Activated naive CD8-positive, alpha-beta T cell (primary cell): ENCODE data around the gene COL17A1.
A peak's percentile ranks its signal among the peaks of the same experiment; 100 is the strongest.

Experiments
- H3K27ac Mint-ChIP-seq: one replicate; pipeline ENCODE4 v1.8.0; 2021; ENCODE audit warnings: mixed read lengths
- H3K27me3 Mint-ChIP-seq: one replicate; pipeline ENCODE4 v1.8.0; 2021; ENCODE audit warnings: mixed read lengths
- H3K36me3 Mint-ChIP-seq: one replicate; pipeline ENCODE4 v1.8.0; 2021; ENCODE audit warnings: mixed read lengths
- H3K4me1 Mint-ChIP-seq: one replicate; pipeline ENCODE4 v1.8.0; 2021; ENCODE audit warnings: low read depth, mixed read lengths
- H3K4me3 Mint-ChIP-seq: one replicate; pipeline ENCODE4 v1.8.0; 2021; ENCODE audit warnings: mild to moderate bottlenecking, mixed read lengths
- H3K9me3 Mint-ChIP-seq: one replicate; pipeline ENCODE4 v1.8.0; 2021; ENCODE audit warnings: low read depth, mixed read lengths

Gene COL17A1

DNA sequence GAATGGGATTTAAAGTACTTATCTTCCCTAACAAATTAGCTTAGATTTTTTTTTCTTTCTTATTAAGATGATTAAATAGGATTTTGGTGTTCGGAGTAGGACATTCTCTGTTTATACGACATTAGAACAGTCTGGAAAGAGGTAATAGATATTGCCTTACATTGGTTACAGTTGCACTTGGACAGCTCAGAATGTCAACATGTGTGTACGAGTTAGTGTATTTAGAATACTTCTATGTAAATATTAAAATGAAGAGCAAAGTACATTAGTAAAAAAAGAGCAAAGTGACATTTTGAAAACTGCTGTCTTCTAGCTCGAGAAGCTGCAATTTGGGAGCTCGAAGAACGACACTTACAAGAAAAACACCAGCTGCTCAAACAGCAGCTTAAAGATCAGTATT, 67.2 kb downstream of the COL17A1 start:
- Mint-ChIP-seq H3K9me3 (no peaks in the 10 kb centered on the region), H3K27ac (no peak overlapping the region), H3K4me1 (peaks cover 6% of the 10 kb centered on the region), H3K36me3 (peaks cover 11% of the 10 kb centered on the region), H3K4me3 (no peak overlapping the region), H3K27me3 (no peaks in the 10 kb centered on the region)

DNA sequence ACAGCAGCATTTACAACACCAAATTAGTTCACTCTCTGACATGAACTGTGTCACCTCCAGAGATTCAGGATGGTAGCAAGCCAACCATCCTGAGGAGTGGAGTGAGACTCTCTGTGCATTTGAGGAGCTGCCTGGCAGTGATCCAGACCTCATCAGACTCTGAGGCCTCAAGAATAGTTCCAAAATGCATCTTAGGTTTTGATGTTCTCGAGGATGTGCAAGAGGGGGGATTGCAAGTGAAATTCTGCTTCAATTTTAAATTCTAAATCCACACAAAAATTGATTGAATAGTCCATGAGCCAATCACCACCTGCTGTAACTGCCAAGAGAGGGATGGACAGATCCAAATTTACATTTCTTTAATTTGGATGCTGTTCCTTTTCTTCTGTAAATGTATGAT, 69.0 kb downstream of the COL17A1 start:
- H3K4me1 Mint-ChIP-seq = peaks cover 4% of the 10 kb centered on the region
- no peaks in the 10 kb centered on the region for H3K27me3 Mint-ChIP-seq
- H3K9me3 Mint-ChIP-seq = no peaks in the 10 kb centered on the region
- no peak overlapping the region for H3K4me3 Mint-ChIP-seq
- H3K27ac Mint-ChIP-seq = no peak overlapping the region
- H3K36me3 Mint-ChIP-seq = peaks cover 4% of the 10 kb centered on the region

DNA sequence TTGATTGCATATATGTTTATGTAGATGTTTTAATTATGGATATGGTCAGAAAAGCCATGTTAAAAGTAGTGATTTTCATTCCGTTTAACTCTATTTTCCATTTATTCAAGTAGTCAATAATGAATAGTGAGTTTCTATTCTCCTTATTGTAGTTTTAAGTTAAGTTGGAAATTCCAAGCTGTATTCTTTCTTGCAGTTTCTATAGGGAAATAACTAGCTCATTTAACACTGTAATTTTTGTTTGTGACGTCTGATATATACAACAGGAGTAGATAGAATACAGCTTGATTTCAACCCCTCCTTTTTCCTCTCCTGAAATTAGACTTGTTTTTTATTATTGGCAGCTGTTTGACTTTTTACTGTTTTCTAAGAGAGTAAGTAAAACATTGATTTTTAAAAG, 71.5 kb downstream of the COL17A1 start:
- H3K4me3 Mint-ChIP-seq = no peak overlapping the region

DNA sequence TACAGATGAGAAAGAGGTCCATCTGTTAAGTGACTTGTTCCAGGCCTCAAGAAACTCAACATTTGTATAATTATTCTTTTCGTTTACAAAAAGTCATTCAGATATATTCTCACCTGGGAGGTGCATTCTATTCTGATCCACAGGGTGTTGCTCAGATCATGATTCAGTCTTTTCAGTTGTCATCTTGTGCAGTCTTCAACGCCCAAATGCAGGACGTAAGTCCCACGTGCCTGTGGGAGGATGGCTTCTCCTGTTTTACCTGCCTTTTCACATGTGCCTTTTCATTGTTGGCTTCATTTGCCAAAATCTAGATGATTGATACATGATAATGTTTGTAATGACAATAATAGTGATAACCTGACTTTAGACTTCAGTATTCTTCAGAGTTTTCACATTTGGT, 72.2 kb downstream of the COL17A1 start:
- Mint-ChIP-seq H3K27me3 (no peaks in the 10 kb centered on the region), H3K27ac (no peak overlapping the region), H3K9me3 (no peaks in the 10 kb centered on the region), H3K4me1 (no peaks in the 10 kb centered on the region), H3K4me3 (no peak overlapping the region), H3K36me3 (peaks cover 3% of the 10 kb centered on the region)

More for the DNA sequence above, 71.5 kb downstream of the COL17A1 start:
- Mint-ChIP-seq H3K27me3 (no peaks in the 10 kb centered on the region), H3K9me3 (no peaks in the 10 kb centered on the region), H3K27ac (no peak overlapping the region), H3K36me3 (peaks cover 3% of the 10 kb centered on the region), H3K4me1 (no peaks in the 10 kb centered on the region)

DNA sequence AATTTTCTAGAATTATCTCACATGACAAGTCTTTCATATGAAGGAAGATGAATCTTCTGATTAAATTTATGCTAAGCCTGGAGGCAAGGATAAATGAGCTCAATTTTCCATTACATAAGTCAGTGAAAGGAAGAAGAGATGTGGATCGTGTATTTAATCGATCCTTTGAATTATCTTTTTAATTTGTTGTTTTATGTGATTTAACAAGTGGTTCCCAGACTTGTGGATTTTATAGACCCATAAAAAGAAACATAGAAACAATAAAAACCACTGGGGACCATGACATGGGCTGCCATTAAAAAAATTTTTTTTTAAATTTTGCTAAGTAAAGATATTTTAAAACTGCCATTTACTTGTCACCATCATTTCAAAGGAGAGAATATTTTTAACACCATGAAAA, 73.8 kb downstream of the COL17A1 start:
- Mint-ChIP-seq H3K27me3 (no peaks in the 10 kb centered on the region), H3K36me3 (peaks cover 3% of the 10 kb centered on the region), H3K4me3 (no peak overlapping the region)

DNA sequence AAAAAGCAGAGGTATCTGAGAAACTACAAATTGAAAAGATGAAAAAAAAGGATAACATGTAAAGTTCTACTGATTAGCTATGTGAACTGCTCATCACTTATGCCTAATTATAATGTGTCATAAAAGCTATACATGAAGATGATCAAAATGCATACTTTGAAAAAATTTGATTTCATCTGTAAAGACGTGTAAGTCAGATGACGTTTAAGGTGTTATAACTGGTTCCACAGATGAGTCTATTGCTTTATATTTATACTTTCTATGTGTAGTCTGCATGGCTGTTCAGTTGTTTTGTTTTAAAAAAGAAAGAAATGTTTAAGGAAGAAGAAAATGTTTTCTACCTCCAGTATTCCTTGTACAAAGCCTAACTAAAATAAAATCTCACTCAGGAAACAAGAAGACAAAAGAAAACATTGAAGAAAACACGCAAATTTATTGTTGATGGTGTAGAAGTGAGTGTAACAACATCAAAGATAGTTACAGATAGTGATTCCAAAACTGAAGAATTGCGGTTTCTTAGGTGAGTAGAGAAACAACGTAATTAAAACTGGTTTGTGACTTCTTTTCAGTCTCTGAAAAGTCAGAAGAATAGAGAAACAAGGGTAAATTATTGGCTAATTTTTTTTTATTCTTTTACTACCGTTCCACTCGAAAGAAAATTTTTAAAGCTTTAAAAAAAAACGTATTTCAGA, 80.4 kb downstream of the COL17A1 start:
- no peaks in the 10 kb centered on the region for H3K27me3 Mint-ChIP-seq
- no peaks in the 10 kb centered on the region for H3K4me1 Mint-ChIP-seq
- H3K9me3 Mint-ChIP-seq = no peaks in the 10 kb centered on the region
- peaks cover 10% of the 10 kb centered on the region for H3K36me3 Mint-ChIP-seq
- H3K4me3 Mint-ChIP-seq = no peak overlapping the region
- no peak overlapping the region for H3K27ac Mint-ChIP-seq

More for the DNA sequence above, 73.8 kb downstream of the COL17A1 start:
- Mint-ChIP-seq H3K27ac (no peak overlapping the region), H3K4me1 (no peaks in the 10 kb centered on the region), H3K9me3 (no peaks in the 10 kb centered on the region)

DNA sequence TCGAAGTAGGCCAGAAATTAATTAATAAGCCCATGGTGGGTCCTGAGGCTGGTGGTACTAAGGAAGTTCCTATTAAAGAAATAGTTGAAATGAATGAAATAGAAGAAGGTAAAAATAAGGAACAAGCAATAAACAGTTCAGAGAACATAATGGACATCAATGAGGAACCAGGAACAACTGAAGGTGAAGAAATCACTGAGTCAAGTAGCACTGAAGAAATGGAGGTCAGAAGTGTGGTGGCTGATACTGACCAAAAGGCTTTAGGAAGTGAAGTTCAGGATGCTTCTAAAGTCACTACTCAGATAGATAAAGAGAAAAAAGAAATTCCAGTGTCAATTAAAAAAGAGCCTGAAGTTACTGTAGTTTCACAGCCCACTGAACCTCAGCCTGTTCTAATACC, 82.8 kb downstream of the COL17A1 start:
- Mint-ChIP-seq H3K27me3 (no peaks in the 10 kb centered on the region), H3K4me3 (no peak overlapping the region), H3K9me3 (no peaks in the 10 kb centered on the region), H3K27ac (no peak overlapping the region), H3K4me1 (no peaks in the 10 kb centered on the region), H3K36me3 (peaks cover 12% of the 10 kb centered on the region)

DNA sequence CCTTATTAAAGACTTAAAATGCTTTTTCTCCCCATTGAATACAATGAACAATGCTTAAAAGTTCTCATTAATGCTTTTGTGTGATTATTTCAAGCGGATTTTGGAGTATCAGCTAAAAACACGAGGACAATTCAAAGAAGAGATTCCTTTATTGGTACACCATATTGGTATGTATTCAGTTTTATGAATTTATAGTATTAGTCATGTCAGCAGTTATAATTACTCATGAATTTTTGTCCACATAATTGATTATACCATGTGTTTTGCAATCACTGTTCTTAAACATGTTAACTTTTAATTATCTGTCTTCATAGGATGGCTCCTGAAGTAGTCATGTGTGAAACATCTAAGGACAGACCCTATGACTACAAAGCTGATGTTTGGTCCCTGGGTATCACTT, 86.9 kb downstream of the COL17A1 start:
- H3K27ac Mint-ChIP-seq = no peak overlapping the region
- no peaks in the 10 kb centered on the region for H3K27me3 Mint-ChIP-seq
- no peak overlapping the region for H3K4me3 Mint-ChIP-seq
- peaks cover 14% of the 10 kb centered on the region for H3K4me1 Mint-ChIP-seq
- H3K9me3 Mint-ChIP-seq = no peaks in the 10 kb centered on the region
- H3K36me3 Mint-ChIP-seq = peaks cover 18% of the 10 kb centered on the region

DNA sequence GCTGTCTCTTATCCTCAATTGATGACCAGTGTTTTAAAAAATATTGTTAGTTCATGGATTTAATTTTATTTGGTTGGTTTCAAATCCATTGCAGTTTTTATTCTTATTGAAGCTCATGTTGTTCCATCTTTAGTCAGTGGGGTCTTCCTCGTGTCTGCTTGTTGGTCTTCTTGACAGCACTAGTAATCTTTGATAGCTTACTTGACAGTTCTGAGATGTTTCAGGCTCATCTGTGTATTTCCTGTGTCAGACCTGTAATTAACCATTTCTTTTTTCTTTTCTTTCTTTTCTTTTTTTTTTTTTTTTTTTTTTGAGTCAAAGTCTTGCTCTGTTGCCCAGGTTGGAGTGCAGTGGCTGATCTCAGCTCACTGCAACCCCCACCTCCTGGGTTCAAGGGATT, 90.5 kb downstream of the COL17A1 start:
- peaks cover 12% of the 10 kb centered on the region for H3K36me3 Mint-ChIP-seq
- H3K27ac Mint-ChIP-seq = no peak overlapping the region

DNA sequence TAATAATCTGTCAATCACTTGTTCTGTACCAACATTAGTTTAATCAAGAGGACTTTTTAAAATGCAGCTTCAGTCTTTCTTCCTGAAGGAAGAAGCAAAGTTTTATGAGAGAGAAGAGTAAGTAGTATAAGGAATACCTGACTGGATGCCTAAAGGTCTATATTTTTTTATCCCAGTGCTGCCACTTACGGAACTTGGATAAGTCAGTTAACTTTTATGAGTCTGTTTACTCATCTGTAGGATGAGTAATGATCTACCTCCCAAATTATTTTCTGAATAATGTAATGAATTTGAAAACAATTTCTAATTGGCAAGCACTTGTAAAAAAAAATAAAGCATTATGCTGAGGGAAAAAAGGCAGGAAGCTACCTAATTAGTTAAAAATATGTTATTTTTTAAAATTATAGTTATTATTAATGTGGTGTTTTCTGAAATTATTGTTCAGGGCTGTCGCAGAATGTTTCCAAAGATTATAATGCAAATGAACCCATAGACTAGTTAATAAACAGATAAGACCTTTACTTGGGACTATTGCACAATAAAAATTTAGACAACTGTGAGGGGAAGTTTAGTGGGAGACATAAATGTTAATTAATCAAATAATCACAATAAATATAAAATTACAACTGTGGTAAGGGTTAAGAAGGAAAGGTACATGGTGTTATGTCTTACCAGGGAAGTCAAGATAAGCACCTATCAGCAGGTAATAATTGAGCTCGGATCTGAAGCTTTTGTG, 94.1 kb downstream of the COL17A1 start:
- no peaks in the 10 kb centered on the region for H3K27me3 Mint-ChIP-seq
- H3K4me3 Mint-ChIP-seq = no peak overlapping the region
- no peaks in the 10 kb centered on the region for H3K9me3 Mint-ChIP-seq
- H3K36me3 Mint-ChIP-seq = peaks cover 8% of the 10 kb centered on the region
- no peak overlapping the region for H3K27ac Mint-ChIP-seq
- H3K4me1 Mint-ChIP-seq = peaks cover 42% of the 10 kb centered on the region

More for the DNA sequence above, 90.5 kb downstream of the COL17A1 start:
- no peaks in the 10 kb centered on the region for H3K27me3 Mint-ChIP-seq
- H3K9me3 Mint-ChIP-seq = no peaks in the 10 kb centered on the region
- H3K4me1 Mint-ChIP-seq = peaks cover 18% of the 10 kb centered on the region
- H3K4me3 Mint-ChIP-seq = no peak overlapping the region

DNA sequence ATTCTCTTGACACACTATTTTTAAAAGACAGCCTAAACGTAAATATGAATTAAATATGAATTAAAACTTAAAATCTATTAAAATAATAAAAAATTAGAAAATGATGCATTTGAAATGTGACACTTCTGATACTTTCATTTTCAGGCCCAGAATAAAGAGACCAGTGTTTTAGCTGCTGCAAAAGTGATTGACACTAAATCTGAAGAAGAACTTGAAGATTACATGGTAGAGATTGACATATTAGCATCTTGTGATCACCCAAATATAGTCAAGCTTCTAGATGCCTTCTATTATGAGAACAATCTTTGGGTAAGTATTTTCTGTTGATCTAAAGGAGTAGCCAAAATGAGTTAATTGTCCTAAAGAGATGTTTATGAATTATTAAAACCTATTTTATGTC, 95.1 kb downstream of the COL17A1 start:
- H3K4me1 Mint-ChIP-seq = peaks cover 44% of the 10 kb centered on the region
- peaks cover 4% of the 10 kb centered on the region for H3K36me3 Mint-ChIP-seq
- H3K4me3 Mint-ChIP-seq = no peak overlapping the region
- H3K27ac Mint-ChIP-seq = no peak overlapping the region
- no peaks in the 10 kb centered on the region for H3K9me3 Mint-ChIP-seq
- no peaks in the 10 kb centered on the region for H3K27me3 Mint-ChIP-seq

DNA sequence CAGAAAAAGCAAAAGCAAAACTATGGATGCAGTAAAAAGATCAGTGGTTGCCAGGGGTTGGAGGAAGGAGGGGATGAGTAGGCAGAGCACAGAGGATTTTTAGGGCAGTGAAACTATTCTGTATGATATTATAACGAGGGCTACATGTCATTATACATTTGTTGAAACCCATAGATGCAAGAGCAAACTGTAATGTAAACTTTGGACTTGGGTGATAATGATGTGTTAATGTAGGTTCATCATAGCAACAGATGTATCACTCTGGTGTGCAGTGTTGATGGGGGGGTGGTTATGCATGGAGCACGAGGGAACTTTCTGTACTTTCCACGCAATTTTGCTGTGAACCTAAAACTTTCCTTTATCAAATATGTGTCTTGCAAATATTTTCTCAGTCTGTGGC, 95.6 kb downstream of the COL17A1 start:
- H3K4me1 Mint-ChIP-seq = peaks cover 45% of the 10 kb centered on the region
- no peaks in the 10 kb centered on the region for H3K9me3 Mint-ChIP-seq
- no peaks in the 10 kb centered on the region for H3K27me3 Mint-ChIP-seq
- no peak overlapping the region for H3K4me3 Mint-ChIP-seq
- H3K27ac Mint-ChIP-seq = no peak overlapping the region
- H3K36me3 Mint-ChIP-seq = peaks cover 4% of the 10 kb centered on the region

DNA sequence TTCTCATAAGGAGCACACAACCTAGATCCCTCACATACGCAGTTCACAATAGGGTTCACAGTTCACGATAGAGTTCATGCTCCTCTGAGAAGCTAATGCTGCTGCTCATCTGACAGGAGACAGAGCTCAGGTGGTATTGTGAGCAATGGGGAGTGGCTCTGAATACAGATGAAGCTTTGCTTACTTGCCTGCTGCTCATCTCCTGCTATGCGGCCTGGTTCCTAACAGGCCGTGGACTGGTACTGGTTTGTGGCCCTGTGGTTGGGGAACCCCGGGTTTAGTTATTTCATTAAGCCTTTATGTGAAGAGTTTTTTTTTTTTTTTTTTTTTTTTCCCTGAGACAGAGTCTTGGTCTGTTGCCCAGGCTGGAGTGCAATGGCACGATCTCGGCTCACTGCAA, 99.3 kb downstream of the COL17A1 start:
- Mint-ChIP-seq H3K4me1 (peaks cover 73% of the 10 kb centered on the region), H3K36me3 (peaks cover 4% of the 10 kb centered on the region), H3K4me3 (no peak overlapping the region), H3K27ac (no peak overlapping the region), H3K9me3 (no peaks in the 10 kb centered on the region), H3K27me3 (no peaks in the 10 kb centered on the region)

DNA sequence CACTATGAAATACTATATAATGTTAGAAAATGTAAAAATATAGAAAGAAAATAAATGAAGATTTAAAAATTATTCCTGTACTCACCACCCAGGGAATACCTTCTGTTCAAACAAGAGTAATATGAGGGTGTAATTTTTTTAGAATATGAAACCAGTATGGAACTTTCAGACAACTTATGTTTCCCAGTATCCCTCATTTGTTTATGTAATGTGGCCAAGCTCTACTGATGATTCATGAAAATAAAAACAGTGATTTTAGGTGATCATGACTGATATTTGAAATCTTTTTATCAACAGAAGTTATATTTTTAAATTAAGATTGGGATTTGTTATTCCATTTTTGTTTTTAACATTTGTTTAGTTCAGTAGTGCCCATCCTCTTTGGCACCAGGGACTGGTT, 100.0 kb downstream of the COL17A1 start:
- no peak overlapping the region for H3K27ac Mint-ChIP-seq
- no peaks in the 10 kb centered on the region for H3K9me3 Mint-ChIP-seq
- peaks cover 79% of the 10 kb centered on the region for H3K4me1 Mint-ChIP-seq
- no peaks in the 10 kb centered on the region for H3K27me3 Mint-ChIP-seq
- no peak overlapping the region for H3K4me3 Mint-ChIP-seq
- peaks cover 2% of the 10 kb centered on the region for H3K36me3 Mint-ChIP-seq

DNA sequence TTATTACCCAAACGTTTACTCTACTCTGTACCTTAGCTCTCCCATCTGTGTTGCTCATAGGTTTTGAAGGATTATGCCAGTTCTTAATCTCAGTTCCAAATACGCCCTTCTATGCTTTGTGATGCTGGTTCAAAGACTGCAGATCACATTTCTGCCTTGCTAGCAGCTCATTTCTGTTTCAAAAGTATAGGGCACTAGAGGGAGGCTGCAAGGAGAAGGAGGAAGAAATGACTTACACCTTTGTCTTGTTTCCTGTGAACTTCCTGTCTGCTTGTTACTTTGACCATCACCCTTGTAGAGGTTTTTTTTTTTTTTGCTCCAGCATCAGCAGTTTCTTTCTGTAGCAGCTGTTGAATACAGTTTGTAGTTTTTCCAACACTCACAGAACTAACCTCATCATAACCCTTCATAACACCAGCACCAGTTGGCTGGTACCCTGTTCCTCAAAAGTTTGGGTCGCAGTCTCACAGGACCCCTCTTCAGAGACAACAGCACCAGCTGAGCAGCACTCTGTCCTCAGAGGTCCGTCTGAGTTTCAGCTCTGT, 102.2 kb downstream of the COL17A1 start:
- peaks cover 79% of the 10 kb centered on the region for H3K4me1 Mint-ChIP-seq
- H3K27ac Mint-ChIP-seq = peak overlapping the region; percentile 79
- H3K36me3 Mint-ChIP-seq = no peaks in the 10 kb centered on the region
- H3K4me3 Mint-ChIP-seq = peak overlapping the region; percentile 57
- no peaks in the 10 kb centered on the region for H3K27me3 Mint-ChIP-seq
- no peaks in the 10 kb centered on the region for H3K9me3 Mint-ChIP-seq
